Measurements from ENCODE around the gene C6orf141. TPM values are rescaled to one million over a fixed set of nuclear protein-coding genes. Genes with fewer than 3 reads are reported as not detected.

The C6orf141 gene
- total and polyA plus RNA-seq, 2 donors (not counting 1 experiment from before 2014, with no cell fraction given) = not detected

GRCh38 chr6:49551078-49551865 lies 804 bp downstream of the C6orf141 start:
- CTCF ChIA-PET = interaction anchor here (1.5 kb wide), 1 partner anchor 19 kb away, joined by 7 read pairs; no protein-coding TSS in a partner anchor
- peak overlapping the region; percentile 12 to 60 (median 38) for H3K4me3 ChIP-seq (ENCODE audit: control extremely low read depth in 1 of 5, extremely low read depth in 1 of 5, insufficient read depth in 1 of 5, low read depth in 2 of 5, low read length in 4 of 5)
- Mint-ChIP-seq H3K9me3 (ENCODE audit: insufficient read depth) (no peaks in the 10 kb centered on the region), H3K4me3 (peak overlapping the region; percentile 80), H3K4me1 (peaks cover 18% of the 10 kb centered on the region), H3K27ac (no peak overlapping the region), H3K27me3 (peaks cover 32% of the 10 kb centered on the region)
- peak overlapping the region; percentile 65 for H2AFZ ChIP-seq (ENCODE audit: insufficient read depth, low read depth, low read length, poor library complexity, severe bottlenecking)
- peak overlapping the region in 1 of 2 donors; percentile 8 for H3K27ac ChIP-seq (ENCODE audit: low read length in 2 of 2)
- H3K36me3 ChIP-seq (replicated peaks in 1 of 2; ENCODE audit: control extremely low read depth in 1 of 2, control insufficient read depth in 1 of 2, extremely low read depth in 1 of 2, insufficient read depth in 2 of 2, low read length in 1 of 2) = no peaks in the 10 kb centered on the region
- peaks cover 13 to 19% of the 10 kb centered on the region in 2 donors for H3K4me1 ChIP-seq (ENCODE audit: control insufficient read depth in 2 of 2, insufficient read depth in 2 of 2, low read length in 2 of 2)
- intact Hi-C loops (cut with micrococcal nuclease) = no loop called here
- H3K27me3 ChIP-seq (replicated peaks in 1 of 4; ENCODE audit: control extremely low read depth in 1 of 4, control insufficient read depth in 3 of 4, insufficient read depth in 4 of 4, low read length in 3 of 4) = peaks cover 0 to 19% (median 7%) of the 10 kb centered on the region in 4 experiments
- H3K79me2 ChIP-seq (ENCODE audit: control insufficient read depth, insufficient read depth, low read length) = no peaks in the 10 kb centered on the region
- no peaks in the 10 kb centered on the region for H4K20me1 ChIP-seq (ENCODE audit: control insufficient read depth, insufficient read depth, low read length, poor library complexity, severe bottlenecking)
- no peak for TF ChIP-seq EZH2 (IDR thresholded peaks at IDR 0.05; ENCODE audit: borderline replicate concordance, insufficient read depth, low read depth, low read length, poor library complexity, severe bottlenecking)
- no peak for TF ChIP-seq CTCF (IDR thresholded peaks at IDR 0.05)
- DNase-seq (peak; percentile 10), ATAC-seq (ENCODE audit: low read depth) (no peak)
- peak overlapping the region; percentile 53 for H3K9ac ChIP-seq (ENCODE audit: low read length)
- peak overlapping the region; percentile 79 for H3K4me2 ChIP-seq (replicated peaks; ENCODE audit: low read depth, low read length, poor library complexity, severe bottlenecking)
- POLR2A ChIA-PET = no interaction called here
- no peaks in the 10 kb centered on the region for H3K9me3 ChIP-seq (ENCODE audit: control extremely low read depth in 1 of 3, control insufficient read depth in 2 of 3, insufficient read depth in 1 of 3, low read length in 2 of 3)
- under 1% methylated on average over 32 of the region's 38 CpGs for WGBS (ENCODE audit: insufficient coverage)

- Histone ChIP-seq H3K4me3 (ENCODE audit: control extremely low read depth in 1 of 5, extremely low read depth in 1 of 5, insufficient read depth in 1 of 5, low read depth in 2 of 5, low read length in 4 of 5) (peak overlapping the region in 3 of 5 experiments; percentile 38 to 60 (median 44)), H3K79me2 (ENCODE audit: control insufficient read depth, insufficient read depth, low read length) (no peaks in the 10 kb centered on the region)
- H3K27me3 Mint-ChIP-seq = peaks cover 27% of the 10 kb centered on the region
Measured at GRCh38 chr6:49551866-49552129, 1.3 kb downstream of the C6orf141 start.

More at GRCh38 chr6:49551866-49552129, 1.3 kb downstream of the C6orf141 start:
- H3K9ac ChIP-seq (ENCODE audit: low read length) = peak overlapping the region; percentile 53
- H3K9me3 ChIP-seq (ENCODE audit: control extremely low read depth in 1 of 3, control insufficient read depth in 2 of 3, insufficient read depth in 1 of 3, low read length in 2 of 3) = no peaks in the 10 kb centered on the region
- peaks cover 0 to 19% (median 7%) of the 10 kb centered on the region in 4 experiments for H3K27me3 ChIP-seq (replicated peaks in 1 of 4; ENCODE audit: control extremely low read depth in 1 of 4, control insufficient read depth in 3 of 4, insufficient read depth in 4 of 4, low read length in 3 of 4)
- TF ChIP-seq CTCF (IDR thresholded peaks at IDR 0.05) = no peak
- TF ChIP-seq EZH2 (IDR thresholded peaks at IDR 0.05; ENCODE audit: borderline replicate concordance, insufficient read depth, low read depth, low read length, poor library complexity, severe bottlenecking) = no peak
- ChIA-PET CTCF (no interaction called here), POLR2A (no interaction called here)
- DNase-seq (no peak), ATAC-seq (ENCODE audit: low read depth) (no peak)
- no peaks in the 10 kb centered on the region for H4K20me1 ChIP-seq (ENCODE audit: control insufficient read depth, insufficient read depth, low read length, poor library complexity, severe bottlenecking)
- peaks cover 13 to 19% of the 10 kb centered on the region in 2 donors for H3K4me1 ChIP-seq (ENCODE audit: control insufficient read depth in 2 of 2, insufficient read depth in 2 of 2, low read length in 2 of 2)
- no peak overlapping the region for H3K27ac ChIP-seq (ENCODE audit: low read length in 2 of 2)
- Mint-ChIP-seq H3K9me3 (ENCODE audit: insufficient read depth) (no peaks in the 10 kb centered on the region), H3K4me3 (peak overlapping the region; percentile 80), H3K4me1 (peaks cover 18% of the 10 kb centered on the region), H3K27ac (no peak overlapping the region)
- H3K4me2 ChIP-seq (replicated peaks; ENCODE audit: low read depth, low read length, poor library complexity, severe bottlenecking) = peak overlapping the region; percentile 79
- H2AFZ ChIP-seq (ENCODE audit: insufficient read depth, low read depth, low read length, poor library complexity, severe bottlenecking) = peak overlapping the region; percentile 65
- no peaks in the 10 kb centered on the region for H3K36me3 ChIP-seq (replicated peaks in 1 of 2; ENCODE audit: control extremely low read depth in 1 of 2, control insufficient read depth in 1 of 2, extremely low read depth in 1 of 2, insufficient read depth in 2 of 2, low read length in 1 of 2)
- WGBS (ENCODE audit: insufficient coverage) = no CpG with 5 or more reads among the region's 2 CpGs
- intact Hi-C loops (cut with micrococcal nuclease) = no loop called here
